H1 (cell line): ENCODE data around the gene SLC44A1. TPM values are rescaled to one million over a fixed set of nuclear protein-coding genes. Genes with fewer than 3 reads are reported as not detected.

Experiments
- CHD2 ChIP-seq: IDR thresholded peaks from 2 replicates; pipeline ENCODE4 v1.6.1; 2012; ENCODE audit warnings: low read length, improper control_type of control experiment
- CHD7 ChIP-seq: fragments of 300-600 bp; sonication (generic); IDR thresholded peaks from 2 replicates; pipeline ENCODE4 v1.7.1; 2012; ENCODE audit warnings: low read length, moderate library complexity, mild to moderate bottlenecking, inconsistent platforms; ENCODE audit not compliant: insufficient replicate concordance
- KDM1A ChIP-seq: fragments of 200-600, 300-600 bp; sonication (generic); IDR thresholded peaks from 2 replicates; pipeline ENCODE4 v1.7.1; 2016; ENCODE audit warnings: mild to moderate bottlenecking, low read length, borderline replicate concordance
- YY1 ChIP-seq: IDR thresholded peaks from 2 replicates; pipeline ENCODE4 v1.6.1; 2011; ENCODE audit warnings: low read depth, mild to moderate bottlenecking, low read length
- ZNF274 ChIP-seq: IDR thresholded peaks from 2 replicates; pipeline ENCODE4 v1.7.0; 2012; ENCODE audit warnings: low read length, borderline replicate concordance; ENCODE audit errors: extremely low read depth
- polyA plus RNA-seq, 7 experiments: library from polyadenylated mRNA; depleted of rRNA in 3 of 7; stranded (reverse) in 5 of 7; unstranded in 2 of 7; fragments of >200 nt in 5 of 7; fragments of 200-250 nt in 2 of 7; gene quantifications; 1 replicate in 5 of 7; 2 replicates in 1 of 7; 4 replicates in 1 of 7; pipeline versions ENCODE4 v1.2.1 to v1.2.3, GENCODE V29; 2011 to 2013; ENCODE audit warnings: missing spikeins in 2 of 7, mixed read lengths in 2 of 7
- total RNA-seq: library from RNA; stranded (reverse); fragmentation: NEBNext Ultra II Directional; extraction: Animal tissue kit (Norgen Biotek cat#: 25700); gene quantifications from 2 replicates; pipeline ENCODE4 v1.2.1, GENCODE V29; 2021

SLC44A1 gene
- total and polyA plus RNA-seq, 2 of the 8 experiments (the other 6 are each of a cell fraction or from before 2014, with no cell fraction given) = 30.5 to 71.2 TPM

DNA sequence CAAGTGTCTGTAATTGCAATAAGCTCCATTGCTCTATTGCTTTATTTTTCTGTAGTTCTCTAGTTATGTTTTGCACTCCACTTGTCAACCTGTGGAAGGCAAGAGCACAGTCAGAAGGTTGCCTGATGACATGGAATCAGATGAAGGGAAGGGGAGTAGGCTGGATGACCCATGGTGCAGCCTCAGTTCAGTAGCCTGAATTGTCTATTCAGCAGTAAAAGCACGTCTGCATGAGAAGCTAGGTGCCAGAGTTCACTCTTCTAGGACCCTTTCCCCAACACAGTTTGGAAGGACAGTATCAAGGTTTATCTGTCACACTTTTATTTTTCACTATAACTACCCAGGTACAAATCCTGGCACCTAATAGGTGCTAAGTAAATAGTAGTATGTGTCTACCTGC is 39.3 kb downstream of the SLC44A1 start (continued):
- TF ChIP-seq KDM1A (no peak), CHD7 (no peak), YY1 (no peak), ZNF274 (no peak), CHD2 (no peak)
